NOMO-1 treated with DMSO at 0.1 percent for 48 hours (cell line): Measurements from ENCODE around the gene RNF150.

Experiments
- DNase-seq: peaks from one replicate; lab custom pipeline; 2025; ENCODE audit not compliant: unreplicated experiment; lab: John Stamatoyannopoulos, UW

The RNF150 gene

DNA sequence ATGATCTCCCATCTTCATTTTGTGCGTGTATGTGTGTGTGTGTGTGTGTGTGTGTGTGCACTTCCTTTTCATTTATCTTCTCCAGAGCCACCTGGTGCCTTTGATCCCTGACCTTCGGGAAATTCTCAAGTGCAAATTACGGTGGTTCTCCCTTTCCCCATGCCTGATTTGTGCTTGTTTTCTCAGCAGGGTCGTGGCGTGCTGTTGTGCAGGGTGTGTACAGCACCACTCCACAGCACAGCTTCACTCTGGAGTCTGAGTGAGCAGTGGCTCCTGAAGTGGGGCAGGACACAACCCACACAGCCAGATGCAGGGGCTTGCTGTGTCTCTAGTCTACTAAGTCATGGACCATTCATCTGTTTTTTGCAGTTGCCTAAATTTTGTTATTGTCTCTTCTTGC, 262.8 kb downstream of the RNF150 start:
- DNase-seq = no peak

DNA sequence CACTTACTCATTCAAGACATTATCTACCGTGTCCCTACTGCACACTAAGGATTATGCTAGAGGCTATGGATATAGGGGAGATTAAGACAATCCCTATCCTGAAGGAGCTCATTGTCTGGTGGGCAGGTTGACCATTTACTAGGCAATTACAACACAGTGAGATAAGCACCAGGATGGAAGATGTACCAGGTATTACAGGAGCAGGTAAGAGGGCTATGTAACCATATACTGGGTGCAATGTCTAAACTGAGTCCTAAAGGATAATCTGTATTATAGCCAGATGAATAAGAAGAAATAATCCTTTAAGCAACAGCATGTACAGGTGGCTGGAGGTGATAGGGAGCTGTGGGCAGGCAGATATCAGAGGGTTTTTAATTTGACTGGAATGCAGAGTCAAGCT, 263.8 kb downstream of the RNF150 start:
- DNase-seq = no peak

DNA sequence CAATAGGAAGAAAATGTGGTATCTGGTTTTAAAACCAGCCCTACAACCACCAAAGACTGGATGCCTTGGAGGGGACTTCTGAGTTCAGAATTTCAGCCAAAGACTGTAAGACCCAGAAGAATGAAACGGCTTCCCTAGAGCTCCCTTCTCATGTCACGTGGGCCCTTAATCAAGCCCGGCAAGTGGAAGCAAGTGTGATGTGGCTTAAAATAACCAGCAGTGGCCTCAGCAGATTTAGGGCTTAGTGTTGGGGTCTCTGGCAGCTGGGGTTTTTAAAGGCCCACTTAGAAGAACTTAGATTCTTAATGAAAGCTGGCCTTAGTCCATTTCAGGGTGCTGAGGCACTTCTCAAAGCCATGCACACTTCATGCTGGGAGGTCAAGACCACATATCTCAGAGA, 265.9 kb downstream of the RNF150 start:
- DNase-seq = no peak

DNA sequence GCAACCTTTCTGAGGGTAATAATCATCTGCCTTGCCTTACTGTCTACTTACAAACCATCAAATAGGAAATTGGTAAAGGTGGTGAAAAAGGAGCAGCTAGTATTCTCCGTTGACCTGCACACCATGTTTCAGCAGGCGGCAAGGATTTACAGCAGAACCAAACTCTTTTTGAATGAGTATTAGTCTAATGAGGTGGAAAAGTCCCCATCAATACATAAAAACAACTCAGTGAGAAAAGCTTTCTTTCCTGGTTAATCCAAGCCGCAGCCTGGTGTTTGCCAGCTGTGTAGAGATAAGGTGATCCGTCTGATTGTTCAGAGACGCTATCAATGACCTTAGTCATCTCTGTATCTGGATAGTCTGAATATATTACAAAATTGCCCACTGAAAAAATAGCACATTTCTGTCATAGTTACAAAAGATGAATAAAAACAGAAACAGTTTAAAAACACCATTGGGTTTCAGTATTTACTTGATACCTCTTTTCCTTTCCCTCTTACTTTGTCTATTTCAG, 266.7 kb downstream of the RNF150 start:
- DNase-seq = no peak

DNA sequence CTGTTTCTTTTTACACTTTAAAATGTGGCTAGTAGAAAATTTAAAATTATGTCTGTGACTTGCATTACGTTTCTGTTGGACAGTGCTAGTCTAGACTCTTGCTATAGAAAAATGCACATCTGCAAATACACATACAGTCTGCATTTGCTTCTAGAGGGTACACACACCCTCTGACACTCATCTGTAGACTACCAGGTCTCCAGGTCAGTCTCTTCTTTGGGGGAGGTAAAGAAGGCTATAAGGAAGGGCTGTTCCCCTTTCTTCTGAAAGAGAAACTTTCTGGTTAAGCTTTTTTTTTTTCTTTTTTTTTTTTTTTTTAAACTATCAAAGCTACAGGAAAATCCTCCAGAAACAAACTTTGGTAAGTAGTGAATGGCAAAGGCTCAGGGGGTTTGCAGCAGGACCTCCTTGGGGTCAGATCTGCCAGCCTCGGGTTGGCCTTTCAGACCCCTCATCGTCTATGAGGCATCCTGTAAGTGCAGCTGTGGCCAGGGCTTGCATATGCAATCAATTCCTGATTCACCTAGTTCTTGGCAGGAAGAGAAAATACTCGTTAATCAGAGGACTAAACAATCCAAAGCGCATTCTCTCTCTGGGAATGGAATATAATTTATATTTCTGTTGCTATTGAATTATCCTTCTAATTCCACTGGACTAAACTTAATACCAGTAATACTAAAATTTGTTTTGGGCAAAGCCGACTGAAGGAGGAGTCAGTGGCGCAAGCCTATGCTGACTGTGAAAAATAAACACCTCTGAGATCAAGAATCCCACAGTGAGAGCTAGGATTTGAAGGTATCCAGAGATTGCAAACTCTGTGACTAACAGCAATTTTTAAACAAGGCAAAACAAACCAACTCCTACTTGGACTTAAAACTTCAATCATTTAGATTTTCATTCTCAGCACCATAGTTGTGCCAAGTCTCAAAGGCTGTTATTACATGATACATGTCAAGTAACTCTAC, 267.7 kb downstream of the RNF150 start:
- no peak for DNase-seq

DNA sequence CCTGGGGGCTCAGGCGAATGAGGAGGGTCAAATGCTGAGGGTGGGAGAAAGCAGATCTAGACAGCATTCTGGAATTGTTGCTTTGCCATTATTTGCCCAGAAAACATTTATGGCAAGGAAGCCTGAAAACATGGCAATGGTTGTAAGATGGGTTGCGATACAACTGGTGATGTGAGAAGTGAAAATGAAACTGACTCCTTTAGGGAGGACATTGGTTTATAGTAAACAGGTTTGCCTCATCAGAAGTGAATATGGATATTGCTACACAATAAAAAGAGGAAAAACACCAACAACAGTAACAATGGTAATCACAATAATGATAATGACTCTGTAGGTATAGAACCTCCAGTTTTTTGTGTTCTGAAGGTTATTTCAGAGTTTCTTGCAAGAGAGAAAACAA, 270.1 kb downstream of the RNF150 start:
- DNase-seq = peak; percentile 27

DNA sequence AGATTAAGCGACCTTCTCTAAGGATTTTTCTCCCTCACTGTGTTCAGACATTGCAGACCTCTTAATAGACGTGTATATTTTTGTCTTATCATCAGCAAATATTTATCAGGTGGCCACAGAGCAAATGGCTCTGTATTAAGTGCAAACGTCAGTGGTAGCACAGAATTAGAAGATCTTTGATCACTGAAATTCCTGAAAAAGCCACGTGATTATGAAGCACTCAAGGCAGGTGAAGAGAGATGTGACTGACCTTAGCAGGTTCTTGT, 271.2 kb downstream of the RNF150 start:
- no peak for DNase-seq

DNA sequence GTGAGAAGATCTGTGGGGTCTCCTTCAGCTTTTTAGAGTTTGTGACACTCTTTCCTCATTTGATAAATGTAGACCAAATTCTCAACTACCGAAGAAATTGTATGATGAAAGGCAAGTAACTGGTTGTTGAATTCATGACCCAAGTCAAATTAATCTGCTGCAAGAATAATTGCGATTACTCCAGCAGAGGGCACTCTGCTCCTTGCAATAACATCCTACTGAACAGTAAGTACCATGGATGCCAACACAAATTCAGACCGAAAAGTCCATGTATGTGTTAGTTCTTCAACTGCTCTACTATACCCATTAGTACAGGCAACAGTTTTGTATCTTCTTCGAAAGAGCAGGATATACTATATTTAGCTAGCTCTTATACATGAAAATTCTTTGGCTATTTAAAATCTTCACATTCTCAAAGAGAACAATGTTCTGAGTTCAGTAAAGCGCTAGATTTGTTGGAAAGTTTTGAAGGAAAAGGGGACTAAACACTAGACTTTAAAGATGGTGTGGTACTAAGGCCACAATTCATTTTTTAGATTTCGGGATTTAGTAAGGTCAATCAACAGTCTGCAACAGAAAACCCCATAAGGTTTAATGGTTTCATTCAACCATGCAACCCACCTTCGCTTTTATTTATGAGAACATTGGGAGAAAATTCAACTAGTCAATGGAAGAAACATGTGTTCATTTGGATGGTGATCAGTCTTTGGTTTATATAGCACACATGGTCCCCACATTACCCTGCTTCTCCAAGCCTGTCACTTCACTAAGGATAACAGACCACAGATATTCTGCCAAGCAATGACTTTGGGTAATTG, 271.7 kb downstream of the RNF150 start:
- peak; percentile 44 for DNase-seq

DNA sequence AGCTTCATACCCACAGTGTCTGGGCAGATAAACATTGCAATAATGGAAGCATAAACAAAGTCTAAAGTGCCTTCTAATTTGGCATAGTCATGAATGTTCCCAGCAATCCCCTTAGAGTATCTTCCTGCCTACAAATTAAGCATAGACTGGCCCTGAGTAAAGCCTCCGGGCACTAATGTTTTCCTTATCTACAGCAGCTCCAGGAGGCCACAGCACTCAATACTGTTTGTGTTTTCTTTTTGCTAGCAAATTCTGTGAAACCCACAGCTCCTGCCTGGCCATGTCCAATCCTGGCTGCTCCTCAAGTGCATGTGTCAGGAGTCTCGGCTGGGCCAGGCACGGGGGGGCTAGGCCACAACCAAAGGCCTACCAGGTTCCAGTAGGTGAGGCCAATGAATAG, 274.4 kb downstream of the RNF150 start:
- DNase-seq = no peak

DNA sequence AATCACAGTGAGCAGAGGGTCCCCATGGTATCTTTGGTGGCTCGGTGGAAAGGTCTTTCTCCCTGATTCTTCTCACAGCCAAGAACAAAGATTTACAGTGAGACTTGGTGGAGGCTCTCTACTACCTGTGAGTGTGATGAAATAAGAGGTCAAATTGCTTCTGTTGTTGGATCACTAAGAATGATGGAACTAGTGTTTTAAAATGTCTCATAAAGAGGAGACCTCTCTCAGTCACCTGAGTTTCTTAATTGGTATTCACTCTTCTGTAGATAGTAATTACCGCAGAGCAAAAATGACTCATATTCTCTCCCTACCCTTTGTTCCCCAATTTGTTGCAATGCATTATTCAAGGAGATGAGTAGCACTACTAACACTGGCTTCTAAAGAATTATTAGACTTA, 276.2 kb downstream of the RNF150 start:
- peak; percentile 77 for DNase-seq

DNA sequence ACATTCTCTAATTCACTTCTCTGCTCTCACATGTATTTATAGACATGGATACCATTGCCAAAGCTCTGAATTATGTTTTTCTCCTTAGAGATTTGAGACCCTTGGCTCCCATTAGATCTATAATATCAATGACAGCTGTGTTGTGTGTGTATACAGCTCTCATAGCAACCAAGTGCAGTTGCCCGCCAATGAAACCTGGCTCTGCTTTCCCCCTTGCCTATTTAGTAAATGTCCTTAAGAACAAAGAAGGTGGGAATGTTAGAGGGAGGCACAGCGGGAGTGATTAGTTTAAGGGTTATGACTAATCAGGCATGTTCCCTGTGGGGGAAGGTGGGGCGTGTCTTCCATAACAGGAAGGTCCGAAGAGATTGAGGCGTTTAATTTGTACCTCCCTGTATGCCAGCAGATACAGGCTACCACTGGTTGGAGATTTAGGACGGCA, 276.6 kb downstream of the RNF150 start:
- no peak for DNase-seq

DNA sequence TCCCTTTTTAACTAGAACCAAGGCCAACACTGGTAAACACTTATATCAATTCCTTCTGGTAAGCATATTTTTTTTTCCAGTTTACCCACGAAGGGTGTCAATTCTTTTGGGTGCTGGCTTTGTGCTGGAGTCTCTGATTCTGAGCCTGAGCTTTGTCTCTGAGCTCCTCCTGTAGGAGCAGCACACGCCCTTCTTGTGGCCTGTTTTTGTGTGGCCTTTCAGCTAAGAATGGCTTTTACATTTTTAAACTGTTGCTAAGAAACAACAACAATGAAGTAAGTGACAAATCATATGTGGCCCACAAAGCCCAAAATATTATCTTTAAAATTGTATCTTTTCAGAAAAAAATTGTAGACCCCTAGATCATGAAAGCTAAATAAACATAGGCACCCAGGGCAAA, 279.1 kb downstream of the RNF150 start:
- DNase-seq = no peak

DNA sequence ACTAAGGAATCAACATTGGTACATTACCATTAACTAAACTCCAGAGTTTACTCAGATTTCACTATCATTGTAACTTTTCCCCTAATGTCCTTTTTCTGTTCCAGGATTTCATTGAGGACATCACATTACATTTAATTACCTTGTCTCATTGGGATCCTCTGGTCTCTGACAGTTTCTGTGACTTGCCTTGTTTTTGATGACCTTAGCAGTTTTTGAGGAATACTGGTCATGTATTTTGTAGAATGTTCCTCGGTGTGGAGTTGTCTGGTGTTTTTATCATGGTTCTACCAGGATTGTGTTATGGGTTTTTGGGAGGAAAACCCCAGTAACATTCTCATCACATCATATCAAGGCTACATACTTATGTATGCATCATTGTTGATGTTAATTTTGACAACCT, 281.5 kb downstream of the RNF150 start:
- no peak for DNase-seq

DNA sequence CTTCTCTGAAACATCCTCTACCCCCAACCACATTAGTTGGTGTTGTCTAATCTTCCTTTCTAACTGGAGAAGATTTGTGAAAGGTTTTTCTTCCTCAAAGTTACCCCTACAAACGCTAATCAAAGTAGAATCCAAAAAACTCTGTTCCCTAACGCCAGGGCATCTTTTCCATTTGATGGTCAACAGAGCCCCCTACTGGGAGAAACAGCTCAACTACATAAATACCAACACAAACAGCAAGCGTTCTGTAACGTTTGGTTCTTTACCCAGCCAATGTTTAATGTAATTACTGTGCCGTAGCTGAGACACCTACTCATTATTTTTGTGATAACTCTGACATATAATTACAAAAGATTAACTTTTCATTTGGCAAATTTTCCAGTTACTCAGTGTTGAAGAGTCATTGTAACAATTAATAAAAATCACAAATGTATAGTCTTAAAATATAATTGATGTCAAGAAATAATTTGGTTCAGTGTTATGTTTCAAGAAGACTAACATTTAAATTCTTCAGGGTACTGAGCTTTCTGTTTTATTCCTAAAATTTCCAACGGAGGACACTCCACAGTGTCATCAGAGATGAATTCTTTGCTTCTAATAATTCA, 282.1 kb downstream of the RNF150 start:
- DNase-seq = peak; percentile 77

DNA sequence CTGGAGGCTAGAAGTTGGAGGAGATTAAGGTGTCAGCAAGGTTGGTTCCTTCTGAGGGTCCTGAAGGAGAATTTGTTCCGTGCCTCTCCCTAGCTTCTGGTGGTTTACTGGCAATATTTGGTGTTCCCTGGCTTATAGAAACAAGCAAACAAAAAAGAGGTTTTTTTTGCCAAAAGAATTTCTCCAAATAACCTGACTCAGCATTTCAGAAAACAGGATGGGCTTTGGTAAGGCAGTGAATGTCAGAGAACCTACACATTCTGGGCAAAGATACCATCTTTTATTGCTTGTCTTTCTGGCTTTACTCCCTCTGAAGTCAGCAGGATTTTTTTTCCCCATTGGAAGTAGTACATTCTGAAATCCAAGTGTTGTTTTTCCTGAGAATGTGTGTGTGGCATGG, 283.7 kb downstream of the RNF150 start:
- DNase-seq = no peak

DNA sequence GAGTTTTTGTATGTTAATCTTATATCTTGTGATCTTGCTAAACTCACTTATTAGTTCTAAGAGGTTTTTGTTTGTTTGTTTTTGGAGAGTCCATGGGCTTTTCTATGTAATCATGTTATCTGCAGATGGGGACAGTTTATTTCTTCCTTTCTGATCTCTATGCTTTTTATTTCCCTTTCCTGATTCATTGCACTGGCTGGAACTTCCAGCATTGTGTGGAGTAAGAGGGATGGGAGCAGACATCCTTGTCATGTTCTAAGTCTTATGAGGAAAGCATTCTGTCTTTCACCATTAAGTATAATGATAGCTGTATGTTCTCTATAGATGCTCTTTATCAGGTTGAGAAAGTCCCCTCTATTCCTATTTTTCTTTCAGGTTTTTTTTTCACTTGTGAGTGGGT, 286.5 kb downstream of the RNF150 start:
- DNase-seq = no peak

DNA sequence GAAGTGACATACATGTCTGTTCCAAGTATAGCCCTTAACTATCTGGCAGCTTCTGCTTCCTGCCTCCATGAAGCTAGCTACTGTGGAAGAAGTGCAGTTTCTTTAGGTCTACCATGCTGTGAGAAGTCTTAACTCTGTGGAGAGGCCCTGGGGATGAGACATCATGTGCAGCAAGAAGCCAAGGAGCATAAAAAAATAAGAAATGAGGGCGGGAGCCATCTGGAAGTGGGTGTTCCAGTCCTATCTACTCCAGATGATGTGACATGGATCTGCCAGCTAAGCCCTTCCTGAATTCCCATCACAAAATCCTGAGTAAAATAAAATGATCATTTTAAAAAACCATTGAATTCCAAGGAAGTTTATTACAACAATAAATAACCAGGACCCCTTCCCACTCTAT, 289.2 kb downstream of the RNF150 start:
- no peak for DNase-seq

DNA sequence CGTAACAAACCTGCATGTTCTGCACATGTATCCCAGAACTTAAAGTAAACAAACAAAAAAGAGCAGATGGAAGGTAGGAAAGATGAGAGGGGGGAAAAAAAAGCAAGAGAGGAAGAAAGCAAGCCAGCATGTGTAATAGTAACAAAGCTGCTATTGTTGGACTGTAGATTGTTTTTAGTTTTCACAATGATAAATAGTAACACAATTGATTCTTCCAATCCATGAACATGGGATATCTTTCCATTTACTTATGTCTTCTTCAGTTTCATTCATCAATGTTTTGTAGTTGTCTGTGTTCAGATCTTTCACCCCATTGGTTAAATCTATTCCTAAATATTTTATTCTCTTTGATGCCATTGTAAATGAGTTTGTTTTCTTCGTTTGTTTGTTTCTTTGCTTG, 292.1 kb downstream of the RNF150 start:
- no peak for DNase-seq

DNA sequence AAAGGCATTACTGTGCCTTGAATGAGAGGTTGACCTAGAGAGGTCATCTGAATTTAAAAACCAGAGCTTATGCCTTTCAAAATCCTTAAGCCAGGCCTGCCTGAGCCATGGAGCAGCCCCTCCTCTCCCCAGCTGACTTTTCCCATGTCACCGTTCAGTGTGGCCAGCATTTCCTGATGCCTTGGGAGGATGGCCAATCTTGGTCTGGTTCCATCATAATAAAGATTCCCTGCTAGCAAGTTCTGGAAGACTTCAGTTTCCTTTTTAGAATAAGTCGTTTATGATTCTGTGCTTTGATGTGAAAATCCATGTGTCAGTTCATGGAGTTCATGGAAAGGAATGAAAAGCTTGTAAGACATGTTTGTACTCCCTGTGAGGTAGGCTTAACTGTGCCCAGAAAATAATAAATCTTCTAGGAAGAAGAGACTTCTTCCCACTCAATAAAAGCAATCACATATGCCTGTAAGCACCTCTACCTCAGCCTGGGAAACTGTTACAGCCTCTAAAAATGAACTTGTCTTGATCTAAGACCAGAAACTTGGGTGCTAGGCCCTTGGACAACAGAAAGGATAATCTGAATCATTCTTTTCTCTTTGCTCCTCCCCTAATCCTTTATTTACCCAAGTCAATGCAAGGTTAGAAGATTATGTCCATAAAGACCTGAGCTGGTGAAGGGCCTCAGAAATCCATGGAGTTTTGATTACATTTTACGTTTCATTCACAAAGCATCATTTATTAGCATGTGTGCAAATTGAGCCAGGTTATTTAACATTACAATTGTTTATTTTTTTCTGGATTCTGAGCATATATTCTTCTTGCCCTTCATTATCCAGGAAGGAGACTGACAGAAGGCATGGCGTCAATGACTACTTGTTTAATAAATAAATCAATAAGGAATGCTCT, 293.1 kb downstream of the RNF150 start:
- no peak for DNase-seq

DNA sequence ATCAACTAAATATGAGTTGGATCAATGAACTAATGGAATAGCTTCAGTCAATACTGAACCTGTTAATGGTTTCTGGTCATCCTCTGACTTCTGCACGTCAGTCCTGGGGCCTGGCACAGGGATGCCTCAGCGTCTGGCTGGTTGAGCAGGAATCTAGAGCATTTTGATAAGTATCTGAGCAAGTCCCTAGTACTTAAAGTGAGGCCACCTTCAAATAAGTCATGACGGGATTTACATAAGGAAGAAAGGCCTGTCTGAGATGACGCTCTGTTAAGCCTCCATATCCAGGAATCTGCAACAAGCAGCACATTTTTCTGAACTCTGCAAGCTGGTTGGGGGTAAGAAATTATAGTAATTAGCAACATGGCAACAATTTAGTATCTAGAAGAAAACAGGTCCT, 293.9 kb downstream of the RNF150 start:
- DNase-seq = no peak

DNA sequence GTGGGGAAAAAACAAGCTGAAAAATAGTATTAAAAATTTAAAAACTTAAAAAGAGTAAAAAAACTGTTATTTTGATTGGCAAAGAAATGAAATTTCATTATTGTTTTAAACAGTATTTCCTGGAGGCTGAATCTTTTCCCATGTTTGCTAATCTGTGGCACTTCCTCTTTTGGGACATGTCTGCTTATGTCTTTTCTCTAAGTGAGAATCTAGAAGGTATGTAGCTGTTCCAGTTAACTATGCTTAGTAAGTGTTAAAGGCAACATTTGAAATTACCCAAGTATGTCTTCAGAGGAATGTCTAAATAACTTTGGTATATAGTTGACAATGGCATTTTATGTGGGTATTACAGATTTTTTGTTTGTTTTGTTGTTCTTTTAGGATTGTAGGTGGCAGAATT, 295.5 kb downstream of the RNF150 start:
- peak; percentile 79 for DNase-seq
